ENCODE results near the gene TPO.

TPO gene

GRCh38 chr2:1588051-1588977 is 175.1 kb downstream of the TPO start:
- no peak for DNase-seq

GRCh38 chr2:1588978-1589621 is 175.8 kb downstream of the TPO start:
- no peak for DNase-seq

GRCh38 chr2:1590596-1591460 is 177.6 kb downstream of the TPO start:
- no peak for DNase-seq

GRCh38 chr2:1591461-1591770 is 178.2 kb downstream of the TPO start:
- DNase-seq, result no peak

Data from inflammatory macrophage treated with lipopolysaccharide for 1 hour (primary cell).